OCI-LY7 (cell line): Measurements from ENCODE around the gene PHF23. TPM values are rescaled to one million over a fixed set of nuclear protein-coding genes. Genes with fewer than 3 reads are reported as not detected.

Experiments
- BruUV-seq: library from RNA; stranded (reverse); fragments of 400-500 nt; replicated peaks from 2 replicates; lab custom pipeline; 2021; lab: Mats Ljungman, UMichigan
- CTCF ChIA-PET: fragments of 300-600 bp; sonication (Branson Sonifier 250); formaldehyde crosslinking; loops from one replicate; lab custom pipeline; 2022; ENCODE audit warnings: antibody characterized with exemption; ENCODE audit not compliant: unreplicated experiment; lab: Charles Lee
- POLR2A ChIA-PET: fragments of 300-600 bp; sonication (Branson Sonifier 250); formaldehyde crosslinking; loops from one replicate; lab custom pipeline; 2022; ENCODE audit warnings: antibody characterized with exemption; lab: Charles Lee
- DNase-seq: peaks from one replicate; pipeline ENCODE4 v3.0.0-alpha.2; 2015; ENCODE audit warnings: low spot score
- H2AFZ ChIP-seq: fragments of 200-600 bp; sonication (generic), shearing (Covaris generic); 2 replicates; pipeline ENCODE4 v1.6.1; 2014; ENCODE audit warnings: mild to moderate bottlenecking, antibody characterized with exemption, low read length, moderate library complexity
- H3K27ac ChIP-seq: fragments of 200-600 bp; sonication (generic); 2 replicates; pipeline ENCODE4 v1.5.1; 2014; ENCODE audit warnings: mixed run types, low read depth, mild to moderate bottlenecking, moderate library complexity, low read length, inconsistent platforms; ENCODE audit not compliant: poor library complexity, severe bottlenecking
- H3K36me3 ChIP-seq: fragments of 200-600 bp; sonication (generic); 2 replicates; pipeline ENCODE4 v1.6.1; 2014; ENCODE audit warnings: mild to moderate bottlenecking, antibody characterized with exemption, low read length, moderate library complexity, mixed read lengths; ENCODE audit not compliant: insufficient read depth
- H3K4me1 ChIP-seq: fragments of 200-600 bp; sonication (generic); 2 replicates; pipeline ENCODE4 v1.5.1; 2014; ENCODE audit warnings: mild to moderate bottlenecking, low read length; ENCODE audit not compliant: insufficient read depth, poor library complexity, severe bottlenecking
- H3K4me2 ChIP-seq: fragments of 200-600 bp; sonication (generic); 2 replicates; pipeline ENCODE4 v1.6.1; 2014; ENCODE audit warnings: mild to moderate bottlenecking, low read length
- H3K4me3 ChIP-seq: fragments of 200-600 bp; sonication (generic); 2 replicates; pipeline ENCODE4 v1.5.1; 2014; ENCODE audit warnings: mild to moderate bottlenecking, low read depth, low read length; ENCODE audit not compliant: poor library complexity, severe bottlenecking
- H3K79me2 ChIP-seq: fragments of 200-600 bp; sonication (generic); 2 replicates; pipeline ENCODE4 v1.6.1; 2016; ENCODE audit warnings: low read depth, mild to moderate bottlenecking, low read length, moderate library complexity, mixed read lengths; ENCODE audit not compliant: insufficient read depth
- H3K9me2 ChIP-seq: fragments of 200-600 bp; sonication (generic); 2 replicates; pipeline ENCODE4 v1.6.1; 2016; ENCODE audit warnings: mild to moderate bottlenecking, low read length, mixed read lengths; ENCODE audit not compliant: insufficient read depth
- H3K9me3 ChIP-seq: fragments of 200-600 bp; sonication (generic); 2 replicates; pipeline ENCODE4 v1.6.1; 2014; ENCODE audit warnings: mild to moderate bottlenecking, mixed run types, low read length, mixed read lengths
- H4K20me1 ChIP-seq: fragments of 200-600 bp; sonication (generic); 2 replicates; pipeline ENCODE4 v1.6.1; 2014; ENCODE audit warnings: mild to moderate bottlenecking, antibody characterized with exemption, low read length, moderate library complexity, mixed read lengths; ENCODE audit not compliant: insufficient read depth
- CTCF ChIP-seq: fragments of 200-600 bp; sonication (generic); conservative IDR thresholded peaks from 2 replicates; pipeline ENCODE4 v1.5.1; 2014; ENCODE audit warnings: mild to moderate bottlenecking, antibody characterized with exemption, low read length, moderate library complexity, mixed read lengths
- EZH2phosphoT487 ChIP-seq: fragments of 200-600 bp; sonication (generic); IDR thresholded peaks from 2 replicates; pipeline ENCODE4 v1.6.1; 2018; ENCODE audit warnings: low read depth, borderline replicate concordance, mild to moderate bottlenecking, mixed run types, antibody characterized with exemption, low read length, moderate library complexity, mixed read lengths
- intact Hi-C: fragments of 100-400 bp; cut with micrococcal nuclease; formaldehyde crosslinking; loops from one replicate; pipeline ENCODE4 v1.10.0; 2022; ENCODE audit not compliant: unreplicated experiment
- total RNA-seq, 2 experiments: library from RNA; depleted of rRNA in 1 of 2; stranded (reverse); fragments of >200 nt in 1 of 2; shearing (Covaris generic) in 1 of 2; gene quantifications; 2 replicates each; pipeline ENCODE4 v1.2.3, GENCODE V29; 2014 to 2022

PHF23 gene
- total RNA-seq, 2 experiments from 2014 or later, result 43.3 to 47.7 TPM

GRCh38 chr17:7256766-7257456, 17.7 kb upstream of the PHF23 start:
- CTCF ChIA-PET, result interaction anchor here (0.6 kb wide), 1 partner anchor 235 kb away, joined by 4 read pairs; no protein-coding TSS in a partner anchor

GRCh38 chr17:7254511-7254910, 15.3 kb upstream of the PHF23 start:
- Histone ChIP-seq H3K27ac (no peak overlapping the region), H3K4me1 (peaks cover 17% of the 10 kb centered on the region), H3K9me3 (no peaks in the 10 kb centered on the region), H3K4me2 (no peak overlapping the region), H4K20me1 (peaks cover 12% of the 10 kb centered on the region), H3K79me2 (peaks cover 36% of the 10 kb centered on the region), H2AFZ (no peak overlapping the region), H3K36me3 (peaks cover 49% of the 10 kb centered on the region), H3K9me2 (no peaks in the 10 kb centered on the region), H3K4me3 (no peak overlapping the region)
- POLR2A ChIA-PET, result interaction anchor here (0.6 to 0.7 kb wide), 2 partner anchors 11 to 52 kb away, joined by 3 to 4 read pairs; no protein-coding TSS in a partner anchor
- no peak for DNase-seq
- intact Hi-C loops, result loop anchor here (5.0 kb wide), 2 partner anchors 228 to 583 kb away; partner anchors contain the start of genes POLR2A and SLC35G6
- no TSS peak for BruUV-seq
- TF ChIP-seq CTCF (no peak), EZH2phosphoT487 (no peak)
- CTCF ChIA-PET, result no interaction called here

More at GRCh38 chr17:7256766-7257456, 17.7 kb upstream of the PHF23 start:
- TF ChIP-seq EZH2phosphoT487 (no peak), CTCF (no peak)
- POLR2A ChIA-PET, result interaction anchor here (0.6 to 0.7 kb wide), 2 partner anchors 136 to 207 kb away, joined by 3 read pairs; no protein-coding TSS in a partner anchor
- no peaks in the 10 kb centered on the region for H4K20me1 ChIP-seq
- no peak overlapping the region for H3K4me3 ChIP-seq
- peaks cover 17% of the 10 kb centered on the region for H3K79me2 ChIP-seq
- no peaks in the 10 kb centered on the region for H3K9me3 ChIP-seq
- H2AFZ ChIP-seq, result no peak overlapping the region
- H3K9me2 ChIP-seq, result no peaks in the 10 kb centered on the region
- intact Hi-C loops, result no loop called here
- no TSS peak for BruUV-seq
- peaks cover 50% of the 10 kb centered on the region for H3K36me3 ChIP-seq
- no peak overlapping the region for H3K27ac ChIP-seq
- peaks cover 8% of the 10 kb centered on the region for H3K4me1 ChIP-seq
- no peak for DNase-seq
- H3K4me2 ChIP-seq, result no peak overlapping the region

GRCh38 chr17:7253082-7253481, 13.8 kb upstream of the PHF23 start:
- intact Hi-C loops, result loop anchor here (2.0 to 5.0 kb wide), 4 partner anchors 14 to 584 kb away; partner anchors contain the start of genes EIF5A, PHF23, POLR2A and SLC35G6
- Histone ChIP-seq H3K79me2 (peaks cover 50% of the 10 kb centered on the region), H4K20me1 (peaks cover 18% of the 10 kb centered on the region), H3K4me3 (peak overlapping the region; percentile 83), H3K27ac (peak overlapping the region; percentile 71), H2AFZ (0 out of 2 replicates have a peak overlapping the region, but pooled peaks have one; percentile 5), H3K9me3 (no peaks in the 10 kb centered on the region), H3K36me3 (peaks cover 45% of the 10 kb centered on the region), H3K4me1 (peaks cover 26% of the 10 kb centered on the region), H3K4me2 (peak overlapping the region; percentile 87), H3K9me2 (no peaks in the 10 kb centered on the region)
- ChIA-PET POLR2A (no interaction called here), CTCF (no interaction called here)
- no peak for DNase-seq
- TF ChIP-seq EZH2phosphoT487, result no peak
- no peak for TF ChIP-seq CTCF
- no TSS peak for BruUV-seq
